NOMO-1 (cell line): Measurements from ENCODE around the gene MIXL1.
"Not testable (repeated sequence)": the region's sequence is repeated elsewhere in the genome, so short reads cannot be mapped to it uniquely, and the experiment has no call there.

Experiments used
- DNase-seq, 2 experiments: peaks; one replicate each; lab custom pipeline; 2025; ENCODE audit not compliant: unreplicated experiment in 2 of 2; lab: John Stamatoyannopoulos, UW

The MIXL1 gene

GRCh38 chr1:226223157-226223785 is at the start of gene MIXL1:
MIXL1 (plus strand) TSS chr1:226223664; CDS start chr1:226223682, 18 bp downstream.
- DNase-seq: no peak

- DNase-seq: no peak
Measured at GRCh38 chr1:226176870-226177269, 46.6 kb upstream of the MIXL1 start.

- peak; percentile 78 to 82 for DNase-seq
Measured at GRCh38 chr1:226181996-226182714, 41.3 kb upstream of the MIXL1 start.

GRCh38 chr1:226185141-226186036 is 38.1 kb upstream of the MIXL1 start:
- peak in 1 of 2 experiments; percentile 20 for DNase-seq

GRCh38 chr1:226186124-226187018 is 37.1 kb upstream of the MIXL1 start, which contains the start of gene ACBD3:
ACBD3 (minus strand) TSS chr1:226186741; CDS start chr1:226186675, 66 bp downstream.
- peak; percentile 80 to 84 for DNase-seq

- no peak for DNase-seq
Measured at GRCh38 chr1:226187019-226187322, 36.5 kb upstream of the MIXL1 start.

GRCh38 chr1:226187380-226187779 is 36.1 kb upstream of the MIXL1 start:
- no peak for DNase-seq

- DNase-seq: no peak
Measured at GRCh38 chr1:226195144-226195543, 28.3 kb upstream of the MIXL1 start.

- DNase-seq: no peak
Measured at GRCh38 chr1:226199971-226200370, 23.5 kb upstream of the MIXL1 start.

GRCh38 chr1:226201029-226201593 is 22.4 kb upstream of the MIXL1 start:
- no peak for DNase-seq

- DNase-seq: no peak
Measured at GRCh38 chr1:226202246-226202645, 21.2 kb upstream of the MIXL1 start.

GRCh38 chr1:226202666-226203065 is 20.8 kb upstream of the MIXL1 start:
- DNase-seq: not testable (repeated sequence)

- no peak for DNase-seq
Measured at GRCh38 chr1:226203240-226203639, 20.2 kb upstream of the MIXL1 start.

- no peak for DNase-seq
Measured at GRCh38 chr1:226203655-226204054, 19.8 kb upstream of the MIXL1 start.

- DNase-seq: no peak
Measured at GRCh38 chr1:226204198-226204597, 19.3 kb upstream of the MIXL1 start.

GRCh38 chr1:226207048-226207447 is 16.4 kb upstream of the MIXL1 start:
- no peak for DNase-seq

- no peak for DNase-seq
Measured at GRCh38 chr1:226209307-226210059, 14.0 kb upstream of the MIXL1 start.

GRCh38 chr1:226210571-226211176 is 12.8 kb upstream of the MIXL1 start:
- DNase-seq: no peak
